HEK293T (cell line): Measurements from ENCODE around the gene ATP1B1.

ENCODE experiments used
- CTCF ChIA-PET: fragments of 350-600 bp; formaldehyde crosslinking; extraction: SDS; loops from one replicate; lab custom pipeline; 2021; ENCODE audit warnings: antibody characterized with exemption, inconsistent platforms; lab: Yijun Ruan, JAX
- POLR2A ChIA-PET: fragments of 350-600 bp; formaldehyde crosslinking; extraction: SDS; loops from one replicate; lab custom pipeline; 2020; ENCODE audit warnings: antibody characterized with exemption, inconsistent platforms; lab: Yijun Ruan, JAX
- DNase-seq: peaks from one replicate; pipeline ENCODE4 v3.0.0; 2012; ENCODE audit warnings: mixed read lengths; ENCODE audit errors: extremely low spot score
- ARNT ChIP-seq: fragments of 450-650 bp; IDR thresholded peaks from 2 replicates; pipeline ENCODE4 v1.6.1; 2017; ENCODE audit warnings: mild to moderate bottlenecking
- BHLHE40 ChIP-seq: fragments of 450-650 bp; IDR thresholded peaks from 2 replicates; pipeline ENCODE4 v1.6.1; 2016; ENCODE audit warnings: mild to moderate bottlenecking, moderate library complexity, borderline replicate concordance
- CTBP1 ChIP-seq: fragments of 450-650 bp; IDR thresholded peaks from 2 replicates; pipeline ENCODE4 v1.6.1; 2016; ENCODE audit warnings: borderline replicate concordance
- ELF4 ChIP-seq: fragments of 450-650 bp; IDR thresholded peaks from 2 replicates; pipeline ENCODE4 v1.6.1; 2017; ENCODE audit warnings: antibody characterized with exemption
- FOXA1 ChIP-seq: fragments of 450-650 bp; IDR thresholded peaks from 2 replicates; pipeline ENCODE4 v1.6.1; 2016; ENCODE audit warnings: mild to moderate bottlenecking
- FOXK2 ChIP-seq: fragments of 450-650 bp; IDR thresholded peaks from 2 replicates; pipeline ENCODE4 v1.6.1; 2016; ENCODE audit warnings: mild to moderate bottlenecking
- FOXM1 ChIP-seq: fragments of 450-650 bp; IDR thresholded peaks from 2 replicates; pipeline ENCODE4 v1.6.1; 2017; ENCODE audit warnings: mild to moderate bottlenecking, borderline replicate concordance
- HDGF ChIP-seq: fragments of 450-650 bp; IDR thresholded peaks from 2 replicates; pipeline ENCODE4 v1.6.1; 2017; ENCODE audit warnings: antibody characterized with exemption, borderline replicate concordance
- L3MBTL2 ChIP-seq: fragments of 450-650 bp; conservative IDR thresholded peaks from 2 replicates; pipeline ENCODE4 v1.6.1; 2016; ENCODE audit warnings: mild to moderate bottlenecking
- LEF1 ChIP-seq: fragments of 450-650 bp; IDR thresholded peaks from 2 replicates; pipeline ENCODE4 v1.6.1; 2017; ENCODE audit warnings: mild to moderate bottlenecking, borderline replicate concordance
- NFRKB ChIP-seq: fragments of 450-650 bp; IDR thresholded peaks from 2 replicates; pipeline ENCODE4 v1.6.1; 2016; ENCODE audit warnings: mild to moderate bottlenecking, moderate library complexity
- SP1 ChIP-seq: fragments of 450-650 bp; IDR thresholded peaks from 2 replicates; pipeline ENCODE4 v1.6.1; 2017
- SUZ12 ChIP-seq: fragments of 450-650 bp; IDR thresholded peaks from 2 replicates; pipeline ENCODE4 v1.6.1; 2016; ENCODE audit warnings: mild to moderate bottlenecking
- TARDBP ChIP-seq: fragments of 450-650 bp; IDR thresholded peaks from 2 replicates; pipeline ENCODE4 v1.6.1; 2016
- ZNF384 ChIP-seq: fragments of 450-650 bp; IDR thresholded peaks from 2 replicates; pipeline ENCODE4 v1.6.1; 2016
- TF ChIP-seq, protein P1 (sequence below): fragments of 450-650 bp; IDR thresholded peaks from 2 replicates; pipeline ENCODE4 v1.6.1; 2016

Gene ATP1B1

DNA sequence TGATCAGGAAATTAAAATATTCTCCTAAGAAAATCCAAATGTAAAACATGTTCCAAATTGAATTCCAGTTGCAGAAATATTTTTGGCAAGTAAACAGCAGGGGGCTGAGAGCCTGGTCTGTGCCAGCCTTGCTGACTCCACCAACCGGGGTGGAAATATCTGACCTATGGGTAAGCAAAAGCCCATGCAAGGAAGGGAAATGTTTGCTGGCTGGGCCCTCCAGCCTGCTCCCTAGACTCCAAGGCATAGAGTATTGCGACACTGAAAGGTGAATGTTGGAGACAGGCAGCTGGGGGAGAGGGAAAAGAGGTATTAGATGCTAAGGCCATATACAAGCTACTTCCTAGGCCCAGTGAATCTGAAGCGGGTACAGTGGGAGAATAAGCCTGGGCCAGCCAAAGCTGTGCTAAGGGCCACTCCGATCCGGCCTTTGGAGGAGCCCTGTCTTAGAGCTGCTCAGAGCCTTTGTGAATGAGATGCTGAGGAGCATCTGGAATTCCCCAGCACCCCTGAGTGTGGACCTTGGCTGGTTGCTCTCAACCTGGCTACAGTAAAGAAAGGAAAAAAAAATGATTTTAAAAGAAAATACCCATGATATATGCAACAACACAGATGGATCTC lies 24.9 kb upstream of the ATP1B1 start:
- TF ChIP-seq CTBP1 (no peak), NFRKB (no peak)
- no peak for DNase-seq
- ChIA-PET CTCF (no interaction called here), POLR2A (no interaction called here)

DNA sequence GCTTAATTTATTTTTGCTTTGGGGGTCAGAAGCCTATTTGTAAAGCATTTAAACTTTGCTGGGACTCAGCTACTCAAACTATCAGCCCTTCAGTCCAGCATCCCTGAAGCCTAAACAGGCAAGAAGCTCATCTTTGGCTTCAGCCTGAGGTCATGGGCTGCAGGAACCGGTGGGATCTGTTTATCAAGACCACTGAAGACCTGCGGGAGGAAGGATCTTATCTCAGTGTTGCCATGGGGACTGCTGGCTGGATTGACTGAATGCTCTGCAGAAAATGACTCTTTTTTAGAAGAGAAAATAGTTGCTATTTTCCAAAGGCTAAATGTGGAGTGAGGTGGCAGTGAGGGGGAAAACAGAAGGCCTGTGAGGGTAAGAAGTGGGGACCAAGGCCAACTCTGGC lies 20.6 kb upstream of the ATP1B1 start:
- ChIA-PET POLR2A (no interaction called here), CTCF (no interaction called here)
- TF ChIP-seq LEF1 (no peak), FOXK2 (no peak), BHLHE40 (no peak), CTBP1 (no peak), SUZ12 (no peak), ELF4 (no peak), L3MBTL2 (no peak)
- TF ChIP-seq, protein P1, sequence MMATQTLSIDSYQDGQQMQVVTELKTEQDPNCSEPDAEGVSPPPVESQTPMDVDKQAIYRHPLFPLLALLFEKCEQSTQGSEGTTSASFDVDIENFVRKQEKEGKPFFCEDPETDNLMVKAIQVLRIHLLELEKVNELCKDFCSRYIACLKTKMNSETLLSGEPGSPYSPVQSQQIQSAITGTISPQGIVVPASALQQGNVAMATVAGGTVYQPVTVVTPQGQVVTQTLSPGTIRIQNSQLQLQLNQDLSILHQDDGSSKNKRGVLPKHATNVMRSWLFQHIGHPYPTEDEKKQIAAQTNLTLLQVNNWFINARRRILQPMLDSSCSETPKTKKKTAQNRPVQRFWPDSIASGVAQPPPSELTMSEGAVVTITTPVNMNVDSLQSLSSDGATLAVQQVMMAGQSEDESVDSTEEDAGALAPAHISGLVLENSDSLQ, result no peak
- no peak for DNase-seq

GRCh38 chr1:169086603-169087455 lies 19.7 kb upstream of the ATP1B1 start:
- DNase-seq, result no peak
- ChIA-PET CTCF (no interaction called here), POLR2A (interaction anchor here (1.0 kb wide), 1 partner anchor 21 kb away, joined by 4 read pairs; no protein-coding TSS in a partner anchor)
- TF ChIP-seq FOXK2, result no peak
- TF ChIP-seq ZNF384, result no peak
- no peak for TF ChIP-seq SP1
- no peak for TF ChIP-seq ELF4
- TF ChIP-seq FOXA1, result no peak

- ChIA-PET CTCF (no interaction called here), POLR2A (interaction anchor here (1.0 kb wide), 1 partner anchor 20 kb away, joined by 4 read pairs; no protein-coding TSS in a partner anchor)
- TF ChIP-seq FOXA1 (no peak), LEF1 (no peak), TARDBP (no peak), ELF4 (no peak), NFRKB (no peak), L3MBTL2 (no peak), BHLHE40 (no peak), FOXK2 (no peak), CTBP1 (no peak), FOXM1 (no peak), ARNT (no peak), SUZ12 (no peak)
- TF ChIP-seq, protein P1, result no peak
- no peak for DNase-seq
These were observed 18.6 kb upstream of the ATP1B1 start for GRCh38 chr1:169087876-169088275.

- CTCF ChIA-PET, result no interaction called here
These were observed 16.7 kb upstream of the ATP1B1 start for GRCh38 chr1:169089776-169090175.

DNA sequence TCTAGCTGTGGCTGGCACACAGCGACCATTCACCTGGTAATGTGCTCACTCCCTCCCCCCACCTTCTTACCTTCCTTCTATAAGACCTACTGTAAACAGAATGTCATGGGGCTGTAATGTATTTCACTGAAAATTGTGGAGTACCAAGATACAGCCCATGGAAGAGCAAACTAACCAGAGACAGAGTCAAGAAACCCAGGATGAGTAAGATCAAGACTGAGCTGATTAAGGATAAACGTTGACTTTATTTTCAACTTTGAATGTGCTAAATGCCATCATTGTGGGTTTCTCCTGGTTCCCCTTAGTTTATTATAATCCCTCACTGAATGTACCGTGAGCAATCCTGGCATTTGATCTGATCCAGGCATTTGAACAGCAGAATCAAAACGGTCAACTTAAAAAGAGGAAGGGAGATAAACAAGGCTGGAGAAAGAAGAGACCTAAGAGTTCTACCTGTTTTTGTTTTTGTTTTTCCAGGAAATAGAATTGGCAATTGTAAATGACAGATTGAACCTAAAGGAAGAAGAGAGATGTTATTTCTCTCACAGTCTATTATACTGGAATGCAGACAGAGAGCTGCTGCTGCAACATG lies 16.1 kb upstream of the ATP1B1 start:
- DNase-seq, result no peak
- TF ChIP-seq, protein P1, result no peak
- TF ChIP-seq FOXM1, result no peak
- TF ChIP-seq BHLHE40, result no peak
- no peak for TF ChIP-seq LEF1
- no peak for TF ChIP-seq NFRKB
- no peak for TF ChIP-seq ARNT
- no peak for TF ChIP-seq L3MBTL2
- no peak for TF ChIP-seq FOXA1
- TF ChIP-seq SP1, result no peak
- no peak for TF ChIP-seq ZNF384
- no peak for TF ChIP-seq FOXK2
- TF ChIP-seq HDGF, result no peak
- no peak for TF ChIP-seq SUZ12
- ChIA-PET CTCF (no interaction called here), POLR2A (no interaction called here)

More at GRCh38 chr1:169089776-169090175, 16.7 kb upstream of the ATP1B1 start:
- TF ChIP-seq ARNT (no peak), HDGF (no peak), ZNF384 (no peak), TARDBP (no peak), FOXK2 (no peak), ELF4 (no peak), LEF1 (no peak), L3MBTL2 (no peak), FOXM1 (no peak), SP1 (no peak)
- TF ChIP-seq, protein P1, result no peak
- no peak for DNase-seq
- POLR2A ChIA-PET, result no interaction called here
